ENCODE results near the gene GEMIN7.

- TF ChIP-seq CTCF (IDR thresholded peaks at IDR 0.05) (no peak), POLR2A (IDR thresholded peaks at IDR 0.05) (no peak), POLR2AphosphoS5 (IDR thresholded peaks at IDR 0.05) (no peak)
Measured at GRCh38 chr19:45103508-45104319, 24.7 kb downstream of the GEMIN7 start.

All from breast epithelium (tissue), 3 donors.